PFSK-1 (cell line): ENCODE results near the gene PHACTR1.

Source experiments
- POLR2AphosphoS5 ChIP-seq: IDR thresholded peaks from 2 replicates; pipeline ENCODE4 v1.6.1; 2012; ENCODE audit warnings: low read depth, mild to moderate bottlenecking, control low read depth, low read length, moderate library complexity
- SIN3A ChIP-seq: IDR thresholded peaks from 2 replicates; pipeline ENCODE4 v1.6.1; 2012; ENCODE audit warnings: mild to moderate bottlenecking, low read length, moderate library complexity, borderline replicate concordance; ENCODE audit not compliant: insufficient read depth
- TF ChIP-seq, protein P1 (sequence below), 2 experiments: IDR thresholded peaks; 2 replicates each; pipeline versions ENCODE4 v1.6.1 to v1.8.0; 2011 to 2012; ENCODE audit warnings: low read depth in 2 of 2, low read length in 2 of 2, control low read depth in 1 of 2, inconsistent platforms in 1 of 2, mild to moderate bottlenecking in 1 of 2, moderate library complexity in 1 of 2; ENCODE audit not compliant: insufficient read depth in 1 of 2

DNA sequence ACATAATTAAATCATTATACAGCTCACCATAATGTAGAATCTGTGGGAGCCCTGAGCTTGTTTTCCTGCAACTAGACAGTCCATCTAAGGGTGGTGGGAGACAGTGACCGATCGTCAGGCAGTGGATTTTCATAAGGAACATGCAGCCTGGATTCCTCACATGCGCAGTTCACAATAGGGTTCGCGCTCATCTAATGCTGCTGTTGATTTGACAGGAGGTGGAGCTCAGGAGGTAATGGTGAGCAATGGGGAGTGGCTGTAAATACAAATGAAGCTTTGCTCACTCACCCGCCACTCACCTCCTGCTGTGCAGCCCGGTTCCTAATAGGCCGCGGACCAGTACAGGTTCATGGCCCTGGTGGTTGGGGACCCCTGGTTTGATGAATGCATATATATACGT, 470.3 kb downstream of the PHACTR1 start:
- TF ChIP-seq SIN3A (no peak), POLR2AphosphoS5 (no peak)
- TF ChIP-seq, protein P1, sequence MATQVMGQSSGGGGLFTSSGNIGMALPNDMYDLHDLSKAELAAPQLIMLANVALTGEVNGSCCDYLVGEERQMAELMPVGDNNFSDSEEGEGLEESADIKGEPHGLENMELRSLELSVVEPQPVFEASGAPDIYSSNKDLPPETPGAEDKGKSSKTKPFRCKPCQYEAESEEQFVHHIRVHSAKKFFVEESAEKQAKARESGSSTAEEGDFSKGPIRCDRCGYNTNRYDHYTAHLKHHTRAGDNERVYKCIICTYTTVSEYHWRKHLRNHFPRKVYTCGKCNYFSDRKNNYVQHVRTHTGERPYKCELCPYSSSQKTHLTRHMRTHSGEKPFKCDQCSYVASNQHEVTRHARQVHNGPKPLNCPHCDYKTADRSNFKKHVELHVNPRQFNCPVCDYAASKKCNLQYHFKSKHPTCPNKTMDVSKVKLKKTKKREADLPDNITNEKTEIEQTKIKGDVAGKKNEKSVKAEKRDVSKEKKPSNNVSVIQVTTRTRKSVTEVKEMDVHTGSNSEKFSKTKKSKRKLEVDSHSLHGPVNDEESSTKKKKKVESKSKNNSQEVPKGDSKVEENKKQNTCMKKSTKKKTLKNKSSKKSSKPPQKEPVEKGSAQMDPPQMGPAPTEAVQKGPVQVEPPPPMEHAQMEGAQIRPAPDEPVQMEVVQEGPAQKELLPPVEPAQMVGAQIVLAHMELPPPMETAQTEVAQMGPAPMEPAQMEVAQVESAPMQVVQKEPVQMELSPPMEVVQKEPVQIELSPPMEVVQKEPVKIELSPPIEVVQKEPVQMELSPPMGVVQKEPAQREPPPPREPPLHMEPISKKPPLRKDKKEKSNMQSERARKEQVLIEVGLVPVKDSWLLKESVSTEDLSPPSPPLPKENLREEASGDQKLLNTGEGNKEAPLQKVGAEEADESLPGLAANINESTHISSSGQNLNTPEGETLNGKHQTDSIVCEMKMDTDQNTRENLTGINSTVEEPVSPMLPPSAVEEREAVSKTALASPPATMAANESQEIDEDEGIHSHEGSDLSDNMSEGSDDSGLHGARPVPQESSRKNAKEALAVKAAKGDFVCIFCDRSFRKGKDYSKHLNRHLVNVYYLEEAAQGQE (IDR thresholded peaks at IDR 0.05; ENCODE audit: insufficient read depth in 1 of 2, low read depth in 2 of 2, low read length in 2 of 2): no peak
